Right atrium auricular region (tissue), 2 donors: Measurements from ENCODE around the gene BAK1. TPM values are rescaled to one million over a fixed set of nuclear protein-coding genes. Genes with fewer than 3 reads are reported as not detected.

Experiments used
- DNase-seq: peaks from one replicate; pipeline ENCODE4 v3.0.0-alpha.2; 2019; ENCODE audit warnings: low spot score
- H3K27ac ChIP-seq, 2 donors: fragments of 200-600 bp; sonication (generic); 1 replicate in 1 of 2; 2 replicates in 1 of 2; pipeline ENCODE4 v1.5.1; 2016 to 2019
- H3K27me3 ChIP-seq, 2 donors: fragments of 200-600 bp; sonication (generic); one replicate each; pipeline versions ENCODE4 v1.5.1 to v1.6.0; 2017 to 2019
- H3K36me3 ChIP-seq: fragments of 200-600 bp; sonication (generic); one replicate; pipeline ENCODE4 v1.5.1; 2016
- H3K4me1 ChIP-seq, 2 donors: fragments of 200-600 bp; sonication (generic); one replicate each; pipeline versions ENCODE4 v1.5.1 to v1.6.0; 2017 to 2019
- H3K4me3 ChIP-seq, 2 donors: fragments of 200-600 bp; sonication (generic); 1 replicate in 1 of 2; 2 replicates in 1 of 2; pipeline ENCODE4 v1.5.1; 2017 to 2019; ENCODE audit warnings: mild to moderate bottlenecking in 1 of 2, moderate library complexity in 1 of 2
- H3K9me3 ChIP-seq, 2 donors: fragments of 200-600 bp; sonication (generic); one replicate each; pipeline ENCODE4 v1.5.1; 2019
- total RNA-seq, 2 donors: library from RNA; depleted of rRNA; stranded (reverse); fragments of >200 nt; gene quantifications; one replicate each; pipeline ENCODE4 v1.1.0, GENCODE V29; 2016
- TF ChIP-seq, protein P1 (sequence below), 2 donors: fragments of 200-600 bp; sonication (generic); IDR thresholded peaks; one replicate each; pipeline ENCODE4 v1.5.1; 2019; ENCODE audit warnings: antibody characterized with exemption in 2 of 2

The BAK1 gene
- total RNA-seq, 2 donors from 2014 or later = 6.5 to 8.6 TPM

DNA sequence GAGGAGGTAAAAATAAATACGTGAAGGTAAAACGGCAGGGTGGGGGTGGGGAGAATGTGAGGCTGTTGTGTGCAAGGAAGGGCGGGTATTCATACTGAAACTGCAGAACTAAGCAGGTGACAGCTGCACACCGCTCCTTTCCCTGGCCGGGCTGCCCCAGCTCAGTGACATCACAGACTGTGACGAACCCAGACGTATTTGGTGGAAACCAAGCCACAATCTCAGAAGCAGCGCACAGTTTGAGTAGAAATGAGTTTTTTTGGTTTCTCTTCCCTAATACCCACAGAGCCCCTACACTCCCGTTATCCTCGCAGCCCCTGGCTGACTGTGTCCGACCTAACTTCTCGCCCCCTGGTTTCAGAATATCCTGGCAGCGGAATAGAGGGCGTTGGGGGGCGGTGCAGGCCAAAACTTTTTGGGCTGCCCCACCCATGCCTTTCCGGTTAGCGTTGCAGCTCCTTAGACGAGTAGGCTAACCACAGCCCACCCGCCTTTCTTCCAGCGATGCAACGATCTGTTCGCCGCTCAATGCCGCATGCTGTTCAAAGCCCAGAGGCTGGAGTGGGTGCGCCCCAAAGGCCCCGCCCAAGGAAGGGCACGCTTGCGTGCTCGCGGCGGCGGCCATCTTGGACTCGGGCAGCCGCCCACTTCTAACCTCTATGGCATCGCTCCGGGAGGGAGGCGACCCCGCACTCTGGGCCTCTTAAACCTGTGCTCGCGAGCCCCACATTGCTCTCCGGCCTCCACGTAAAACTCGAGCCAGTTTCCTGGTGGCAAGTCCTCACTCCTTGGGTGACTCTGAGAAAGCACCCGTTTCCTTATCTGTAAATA, 9.1 kb downstream of the BAK1 start:
- H3K4me1 ChIP-seq = peaks cover 0 to 13% of the 10 kb centered on the region in 2 donors
- H3K4me3 ChIP-seq = peak overlapping the region; percentile 44 to 60
- no peaks in the 10 kb centered on the region for H3K27me3 ChIP-seq
- H3K36me3 ChIP-seq = peaks cover 28% of the 10 kb centered on the region
- peak; percentile 82 for DNase-seq
- H3K9me3 ChIP-seq = no peaks in the 10 kb centered on the region
- peak overlapping the region; percentile 87 to 90 for H3K27ac ChIP-seq
- TF ChIP-seq, protein P1, sequence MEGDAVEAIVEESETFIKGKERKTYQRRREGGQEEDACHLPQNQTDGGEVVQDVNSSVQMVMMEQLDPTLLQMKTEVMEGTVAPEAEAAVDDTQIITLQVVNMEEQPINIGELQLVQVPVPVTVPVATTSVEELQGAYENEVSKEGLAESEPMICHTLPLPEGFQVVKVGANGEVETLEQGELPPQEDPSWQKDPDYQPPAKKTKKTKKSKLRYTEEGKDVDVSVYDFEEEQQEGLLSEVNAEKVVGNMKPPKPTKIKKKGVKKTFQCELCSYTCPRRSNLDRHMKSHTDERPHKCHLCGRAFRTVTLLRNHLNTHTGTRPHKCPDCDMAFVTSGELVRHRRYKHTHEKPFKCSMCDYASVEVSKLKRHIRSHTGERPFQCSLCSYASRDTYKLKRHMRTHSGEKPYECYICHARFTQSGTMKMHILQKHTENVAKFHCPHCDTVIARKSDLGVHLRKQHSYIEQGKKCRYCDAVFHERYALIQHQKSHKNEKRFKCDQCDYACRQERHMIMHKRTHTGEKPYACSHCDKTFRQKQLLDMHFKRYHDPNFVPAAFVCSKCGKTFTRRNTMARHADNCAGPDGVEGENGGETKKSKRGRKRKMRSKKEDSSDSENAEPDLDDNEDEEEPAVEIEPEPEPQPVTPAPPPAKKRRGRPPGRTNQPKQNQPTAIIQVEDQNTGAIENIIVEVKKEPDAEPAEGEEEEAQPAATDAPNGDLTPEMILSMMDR (IDR thresholded peaks at IDR 0.05) = peak in 1 of 2 donors; percentile 42

DNA sequence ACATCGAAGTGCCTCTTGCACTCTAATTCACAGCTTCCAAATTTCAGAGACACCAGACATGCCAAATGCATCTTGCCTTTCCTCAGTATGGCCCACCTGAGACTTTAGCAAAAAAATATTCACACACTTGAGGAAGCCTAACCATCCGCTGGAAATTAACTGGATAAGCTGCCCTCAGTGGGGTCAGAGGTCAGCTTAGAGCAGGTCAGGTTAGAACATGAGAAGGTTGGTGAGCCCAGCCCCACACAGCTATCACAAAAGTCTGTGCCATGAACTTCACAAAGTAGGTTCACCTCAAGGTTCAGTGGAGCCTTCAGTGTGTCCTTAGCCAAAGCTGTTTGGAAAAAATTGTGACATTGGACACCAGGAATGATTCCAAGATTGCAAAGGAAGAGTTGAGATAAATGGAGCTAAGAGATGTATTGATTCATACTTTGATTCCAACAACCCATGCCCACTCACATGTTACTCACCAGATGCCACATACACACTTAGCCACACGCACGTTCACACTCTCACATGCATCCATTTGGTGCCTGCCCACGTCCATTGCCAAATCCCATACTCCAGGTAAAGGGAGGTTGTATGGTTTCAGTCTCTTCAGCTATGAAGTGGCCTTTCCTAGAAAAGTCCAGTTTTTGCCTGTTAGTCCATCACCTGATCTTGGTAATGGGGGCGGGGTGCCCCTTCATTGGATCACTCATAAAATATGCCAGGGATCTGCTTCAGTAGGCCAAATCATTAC, 11.1 kb downstream of the BAK1 start:
- H3K36me3 ChIP-seq = peaks cover 8% of the 10 kb centered on the region
- H3K4me3 ChIP-seq = no peak overlapping the region

DNA sequence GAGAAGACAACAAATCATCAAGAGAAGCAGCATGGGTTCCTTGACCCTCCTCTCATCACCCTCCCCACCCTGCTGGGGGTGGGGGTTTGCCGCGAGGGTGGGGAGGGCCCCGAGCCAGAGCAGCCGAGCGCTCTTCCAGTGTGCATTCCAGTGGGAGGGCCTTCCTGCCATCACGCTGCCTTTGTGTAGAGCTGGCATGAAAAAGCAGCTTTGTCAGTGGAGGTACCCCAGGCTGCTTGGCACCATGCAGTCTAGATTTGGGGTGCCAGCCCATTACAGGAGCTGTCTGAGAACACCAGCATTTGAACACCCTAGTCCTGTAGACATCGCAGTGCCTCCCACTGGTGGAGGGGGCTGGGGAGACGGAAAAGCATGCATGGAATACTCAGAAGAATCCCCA, 12.2 kb downstream of the BAK1 start:
- Histone ChIP-seq H3K36me3 (no peaks in the 10 kb centered on the region), H3K27ac (no peak overlapping the region), H3K27me3 (no peaks in the 10 kb centered on the region), H3K9me3 (no peaks in the 10 kb centered on the region), H3K4me3 (no peak overlapping the region), H3K4me1 (peaks cover 0 to 13% of the 10 kb centered on the region in 2 donors)
- no peak for DNase-seq
- TF ChIP-seq, protein P1 (IDR thresholded peaks at IDR 0.05) = no peak

More for the DNA sequence above, 11.1 kb downstream of the BAK1 start:
- no peak for DNase-seq
- H3K27me3 ChIP-seq = no peaks in the 10 kb centered on the region
- H3K9me3 ChIP-seq = no peaks in the 10 kb centered on the region
- no peak overlapping the region for H3K27ac ChIP-seq
- peaks cover 0 to 13% of the 10 kb centered on the region in 2 donors for H3K4me1 ChIP-seq
- TF ChIP-seq, protein P1 (IDR thresholded peaks at IDR 0.05) = no peak

DNA sequence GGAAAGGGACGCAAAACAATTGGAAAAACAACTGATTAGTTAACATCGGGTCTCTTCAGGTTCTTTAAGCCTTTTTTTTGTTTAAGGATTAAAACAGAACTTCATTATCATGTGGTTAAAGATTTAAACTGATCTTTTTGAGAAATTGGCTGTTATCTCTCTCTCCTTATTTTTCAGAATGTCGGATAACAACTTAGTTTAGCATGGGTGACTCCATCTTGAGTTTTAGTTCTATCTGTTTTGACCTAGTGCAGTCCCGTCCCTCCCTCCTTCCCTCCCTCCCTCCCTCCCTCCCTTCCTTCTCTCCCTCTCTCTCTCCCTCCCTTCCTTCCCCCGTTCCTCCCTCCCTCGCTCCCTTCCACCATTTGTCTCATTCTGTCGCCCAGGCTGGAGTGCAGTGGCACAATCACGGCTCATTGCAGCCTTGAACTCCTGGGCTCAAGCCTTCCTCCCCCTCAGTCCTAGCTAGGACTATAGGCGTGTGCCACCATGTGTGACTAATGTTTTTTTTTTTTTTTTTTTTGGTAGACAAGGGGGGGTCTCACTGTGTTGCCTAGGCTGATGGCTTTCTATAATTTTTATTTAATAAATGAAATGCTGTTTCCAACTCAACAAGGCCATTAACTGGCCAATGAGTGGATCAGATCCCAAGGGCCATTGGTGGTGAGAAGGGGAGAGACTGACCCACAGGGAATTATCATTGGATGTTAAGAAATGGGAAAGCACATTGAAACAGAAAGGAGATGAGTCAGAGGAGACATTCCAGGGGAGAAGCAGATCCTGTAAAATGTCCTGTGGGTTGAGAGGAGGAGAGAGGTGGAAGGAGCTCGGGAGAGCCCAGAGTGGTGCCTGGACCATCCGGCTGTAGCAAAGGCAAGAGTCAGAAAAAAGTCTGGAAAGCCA, 13.6 kb downstream of the BAK1 start:
- H3K4me3 ChIP-seq = no peak overlapping the region
- H3K9me3 ChIP-seq = no peaks in the 10 kb centered on the region
- TF ChIP-seq, protein P1 (IDR thresholded peaks at IDR 0.05) = no peak
- no peaks in the 10 kb centered on the region for H3K36me3 ChIP-seq
- no peaks in the 10 kb centered on the region for H3K27me3 ChIP-seq
- DNase-seq = no peak
- peaks cover 0 to 6% of the 10 kb centered on the region in 2 donors for H3K4me1 ChIP-seq
- no peak overlapping the region for H3K27ac ChIP-seq

DNA sequence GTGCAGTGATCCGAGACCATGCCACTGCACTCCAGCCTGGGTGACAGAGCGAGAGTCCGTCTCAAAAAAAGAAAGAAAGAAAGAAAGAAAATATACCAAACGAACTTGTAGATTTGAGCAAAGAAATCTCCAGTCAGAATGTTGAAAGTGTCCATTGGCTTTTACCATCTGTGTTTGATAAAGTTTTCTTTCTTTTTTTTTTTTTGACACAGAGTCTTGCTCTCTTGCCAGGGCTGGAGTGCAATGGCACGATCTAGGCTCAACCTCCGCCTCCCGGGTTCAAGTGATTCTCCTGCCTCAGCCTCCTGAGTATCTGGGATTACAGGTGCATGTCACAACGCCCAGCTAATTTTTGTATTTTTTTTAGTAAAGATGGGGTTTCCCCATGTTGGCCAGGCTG, 21.3 kb downstream of the BAK1 start:
- TF ChIP-seq, protein P1 (IDR thresholded peaks at IDR 0.05) = no peak
- H3K27me3 ChIP-seq = no peaks in the 10 kb centered on the region
- H3K36me3 ChIP-seq = no peaks in the 10 kb centered on the region
- no peak overlapping the region for H3K4me3 ChIP-seq
- H3K9me3 ChIP-seq = no peaks in the 10 kb centered on the region
- no peak for DNase-seq
- no peak overlapping the region for H3K27ac ChIP-seq
- H3K4me1 ChIP-seq = no peaks in the 10 kb centered on the region
